GM18951 (cell line): ENCODE data around the gene ARMCX5.

Experiments
- POLR2A ChIP-seq: IDR thresholded peaks from 4 replicates; pipeline ENCODE4 v1.6.1; 2011; ENCODE audit warnings: mild to moderate bottlenecking; ENCODE audit not compliant: insufficient read length, insufficient read depth; ENCODE audit errors: extremely low read depth
- in situ Hi-C: fragments of 300-500 bp; cut with MboI; formaldehyde crosslinking; loops from one replicate; pipeline ENCODE4 v1.12.0; 2022; ENCODE audit warnings: low sequenced_read_pairs, mixed read lengths, inconsistent platforms; ENCODE audit not compliant: unreplicated experiment

Gene ARMCX5

GRCh38 chrX:102599084-102599950 lies at the start of gene ARMCX5:
TSS of gene ARMCX5 (plus strand) at chrX:102599515. CDS start at chrX:102602142, 2,627 bp downstream.
- TF ChIP-seq POLR2A = peak; percentile 61
- in situ Hi-C loops = no loop called here

GRCh38 chrX:102558607-102559006 lies 40.7 kb upstream of the ARMCX5 start:
- TF ChIP-seq POLR2A = no peak
- in situ Hi-C loops = no loop called here

- no peak for TF ChIP-seq POLR2A
- in situ Hi-C loops = no loop called here
Measured at GRCh38 chrX:102560423-102561068, 38.8 kb upstream of the ARMCX5 start.

GRCh38 chrX:102580891-102581290 lies 18.4 kb upstream of the ARMCX5 start:
- in situ Hi-C loops = no loop called here
- no peak for TF ChIP-seq POLR2A

- in situ Hi-C loops = no loop called here
- TF ChIP-seq POLR2A = no peak
Measured at GRCh38 chrX:102593367-102593766, 5.9 kb upstream of the ARMCX5 start.

GRCh38 chrX:102599951-102600579 lies 750 bp downstream of the ARMCX5 start:
- in situ Hi-C loops = no loop called here

GRCh38 chrX:102604327-102604726 lies 5.0 kb downstream of the ARMCX5 start:
- in situ Hi-C loops = no loop called here
- TF ChIP-seq POLR2A = no peak

More at GRCh38 chrX:102599951-102600579, 750 bp downstream of the ARMCX5 start:
- TF ChIP-seq POLR2A = no peak

GRCh38 chrX:102606115-102606514 lies 6.8 kb downstream of the ARMCX5 start:
- in situ Hi-C loops = no loop called here
- no peak for TF ChIP-seq POLR2A

GRCh38 chrX:102610905-102611304 lies 11.6 kb downstream of the ARMCX5 start:
- TF ChIP-seq POLR2A = no peak
- in situ Hi-C loops = no loop called here

GRCh38 chrX:102624105-102624504 lies 24.8 kb downstream of the ARMCX5 start:
- in situ Hi-C loops = no loop called here
- no peak for TF ChIP-seq POLR2A

GRCh38 chrX:102627640-102628039 lies 28.3 kb downstream of the ARMCX5 start:
- in situ Hi-C loops = no loop called here
- TF ChIP-seq POLR2A = no peak

GRCh38 chrX:102637561-102637960 lies 38.2 kb downstream of the ARMCX5 start:
- no peak for TF ChIP-seq POLR2A
- in situ Hi-C loops = no loop called here

- in situ Hi-C loops = no loop called here
- TF ChIP-seq POLR2A = no peak
Measured at GRCh38 chrX:102650903-102651241, 51.6 kb downstream of the ARMCX5 start.
